GM19238 (cell line): ENCODE measurements around the gene PEX26.
"Not testable (repeated sequence)": the region's sequence is repeated elsewhere in the genome, so short reads cannot be mapped to it uniquely, and the experiment has no call there.

ENCODE experiments used
- DNase-seq: peaks from one replicate; pipeline ENCODE4 v3.0.0; 2011; ENCODE audit warnings: low spot score; ENCODE audit not compliant: insufficient read length

The PEX26 gene

GRCh38 chr22:18096823-18097222 is 19.0 kb downstream of the PEX26 start:
- DNase-seq: no peak

GRCh38 chr22:18100781-18101180 is 23.0 kb downstream of the PEX26 start:
- no peak for DNase-seq

- no peak for DNase-seq
Observed at GRCh38 chr22:18101536-18101935, 23.7 kb downstream of the PEX26 start.

GRCh38 chr22:18103527-18104269 is 25.9 kb downstream of the PEX26 start:
- DNase-seq: no peak

GRCh38 chr22:18104566-18104965 is 26.8 kb downstream of the PEX26 start:
- no peak for DNase-seq

- DNase-seq: not testable (repeated sequence)
Observed at GRCh38 chr22:18105981-18106380, 28.2 kb downstream of the PEX26 start.

GRCh38 chr22:18106550-18107341 is 29.0 kb downstream of the PEX26 start:
- DNase-seq: peak; percentile 35

GRCh38 chr22:18108187-18108586 is 30.4 kb downstream of the PEX26 start:
- no peak for DNase-seq

GRCh38 chr22:18109410-18110193 is 31.8 kb downstream of the PEX26 start:
- no peak for DNase-seq

GRCh38 chr22:18110194-18110953 is 32.6 kb downstream of the PEX26 start, which contains the start of gene TUBA8:
TSS of gene TUBA8 (plus strand) at chr22:18110809. CDS start at chr22:18110866, 57 bp downstream.
- no peak for DNase-seq

- no peak for DNase-seq
Observed at GRCh38 chr22:18110954-18111758, 33.4 kb downstream of the PEX26 start.

- no peak for DNase-seq
Observed at GRCh38 chr22:18111759-18112330, 34.1 kb downstream of the PEX26 start.

- no peak for DNase-seq
Observed at GRCh38 chr22:18112440-18112839, 34.6 kb downstream of the PEX26 start.

GRCh38 chr22:18113680-18114394 is 36.0 kb downstream of the PEX26 start:
- no peak for DNase-seq

GRCh38 chr22:18114495-18114894 is 36.7 kb downstream of the PEX26 start:
- DNase-seq: no peak

- DNase-seq: no peak
Observed at GRCh38 chr22:18114976-18115652, 37.3 kb downstream of the PEX26 start.

GRCh38 chr22:18115906-18116371 is 38.1 kb downstream of the PEX26 start:
- DNase-seq: no peak

GRCh38 chr22:18116634-18117033 is 38.8 kb downstream of the PEX26 start:
- DNase-seq: no peak
